Measurements from ENCODE around the gene SLC35B2. TPM values are rescaled to one million over a fixed set of nuclear protein-coding genes. Genes with fewer than 3 reads are reported as not detected.
A peak's percentile ranks its signal among the peaks of the same experiment; 100 is the strongest.

Gene SLC35B2
- total and polyA plus RNA-seq, 9 of the 15 experiments (the other 6 are each of a cell fraction or from before 2014, with no cell fraction given), result 14.5 to 59.1 (median 47.1) TPM

GRCh38 chr6:44219053-44219814, 38.1 kb downstream of the SLC35B2 start (continued):
- TF ChIP-seq CTCF (IDR thresholded peaks at IDR 0.05 in 2 of 3, conservative IDR thresholded peaks at IDR 0.05 in 1 of 3; ENCODE audit: insufficient read depth in 2 of 3, low read depth in 1 of 3, low read length in 3 of 3), result no peak
- peak; percentile 88 for TF ChIP-seq RBM22 (IDR thresholded peaks at IDR 0.05; ENCODE audit: low read depth, low read length, poor library complexity, severe bottlenecking)
- TF ChIP-seq POLR2G (IDR thresholded peaks at IDR 0.05; ENCODE audit: low read depth, low read length), result peak; percentile 95
- TF ChIP-seq ZBTB26 (CRISPR knock-in tag; IDR thresholded peaks at IDR 0.05), result 0 out of 2 replicates have a peak, but pooled peaks have one; percentile 61
- TF ChIP-seq RNF219 (CRISPR knock-in tag; IDR thresholded peaks at IDR 0.05), result no peak
- TF ChIP-seq GTF2B (IDR thresholded peaks at IDR 0.05; ENCODE audit: extremely low read depth, insufficient read length), result no peak
- TF ChIP-seq ZNF146 (CRISPR knock-in tag; IDR thresholded peaks at IDR 0.05; ENCODE audit: unreplicated experiment), result peak; percentile 9
- TF ChIP-seq TCF3 (CRISPR knock-in tag; IDR thresholded peaks at IDR 0.05), result no peak
- 0 out of 2 replicates have a peak, but pooled peaks have one; percentile 76 for TF ChIP-seq RBM34 (IDR thresholded peaks at IDR 0.05; ENCODE audit: borderline replicate concordance, insufficient read depth, low read length)
- no peak for TF ChIP-seq IRF1 (CRISPR knock-in tag; IDR thresholded peaks at IDR 0.05; ENCODE audit: borderline replicate concordance)
- no peak for TF ChIP-seq ZNF695 (CRISPR knock-in tag; IDR thresholded peaks at IDR 0.05)
- TF ChIP-seq ATF1 (CRISPR knock-in tag; IDR thresholded peaks at IDR 0.05), result no peak
- peak; percentile 41; the same call in 1 of the 2 replicates for TF ChIP-seq ATF1 (tag; IDR thresholded peaks at IDR 0.05)
- peak; percentile 23; the same call in 1 of the 2 replicates for TF ChIP-seq DEAF1 (CRISPR knock-in tag; IDR thresholded peaks at IDR 0.05)
- TF ChIP-seq E2F4 (CRISPR knock-in tag; IDR thresholded peaks at IDR 0.05; ENCODE audit: low read depth), result 0 out of 2 replicates have a peak, but pooled peaks have one; percentile 23
- TF ChIP-seq ZNF583 (CRISPR knock-in tag; IDR thresholded peaks at IDR 0.05), result 0 out of 2 replicates have a peak, but pooled peaks have one; percentile 38

Measured in K562 (cell line).